ENCODE measurements around the gene RPS6KA5.
"Not testable (repeated sequence)": the region's sequence is repeated elsewhere in the genome, so short reads cannot be mapped to it uniquely, and the experiment has no call there.

Gene RPS6KA5

GRCh38 chr14:90848944-90849731, 211.3 kb downstream of the RPS6KA5 start:
- Histone ChIP-seq H3K4me3 (ENCODE audit: insufficient read depth, low read depth, low read length) (no peak overlapping the region), H3K4me1 (ENCODE audit: control insufficient read depth, insufficient read depth, low read length) (no peaks in the 10 kb centered on the region), H3K36me3 (ENCODE audit: control insufficient read depth, insufficient read depth, low read length) (no peaks in the 10 kb centered on the region), H3K9me3 (ENCODE audit: control insufficient read depth, low read length) (no peaks in the 10 kb centered on the region), H3K27ac (ENCODE audit: insufficient read depth, low read depth, low read length, poor library complexity, severe bottlenecking) (no peak overlapping the region), H3K27me3 (ENCODE audit: control insufficient read depth, insufficient read depth, low read length, poor library complexity, severe bottlenecking) (no peaks in the 10 kb centered on the region)
- 95% methylated on average over 17 of the region's 17 CpGs for WGBS, 2 experiments

- WGBS, 2 experiments, result 90 to 94% methylated on average over 4 of the region's 4 CpGs
- Histone ChIP-seq H3K4me3 (ENCODE audit: insufficient read depth, low read depth, low read length) (no peak overlapping the region), H3K9me3 (ENCODE audit: control insufficient read depth, low read length) (no peaks in the 10 kb centered on the region), H3K36me3 (ENCODE audit: control insufficient read depth, insufficient read depth, low read length) (no peaks in the 10 kb centered on the region), H3K4me1 (ENCODE audit: control insufficient read depth, insufficient read depth, low read length) (no peaks in the 10 kb centered on the region), H3K27me3 (ENCODE audit: control insufficient read depth, insufficient read depth, low read length, poor library complexity, severe bottlenecking) (no peaks in the 10 kb centered on the region), H3K27ac (ENCODE audit: insufficient read depth, low read depth, low read length, poor library complexity, severe bottlenecking) (no peak overlapping the region)
Measured at GRCh38 chr14:90846511-90846910, 213.9 kb downstream of the RPS6KA5 start.

GRCh38 chr14:90844321-90844720, 216.1 kb downstream of the RPS6KA5 start:
- no peaks in the 10 kb centered on the region for H3K27me3 ChIP-seq (ENCODE audit: control insufficient read depth, insufficient read depth, low read length, poor library complexity, severe bottlenecking)
- no peak overlapping the region for H3K27ac ChIP-seq (ENCODE audit: insufficient read depth, low read depth, low read length, poor library complexity, severe bottlenecking)
- no peaks in the 10 kb centered on the region for H3K36me3 ChIP-seq (ENCODE audit: control insufficient read depth, insufficient read depth, low read length)
- H3K9me3 ChIP-seq (ENCODE audit: control insufficient read depth, low read length), result no peaks in the 10 kb centered on the region
- WGBS, 2 experiments, result 70 to 74% methylated on average over 3 of the region's 3 CpGs
- H3K4me3 ChIP-seq (ENCODE audit: insufficient read depth, low read depth, low read length), result no peak overlapping the region
- no peaks in the 10 kb centered on the region for H3K4me1 ChIP-seq (ENCODE audit: control insufficient read depth, insufficient read depth, low read length)

GRCh38 chr14:90842726-90843125, 217.7 kb downstream of the RPS6KA5 start:
- Histone ChIP-seq H3K27ac (ENCODE audit: insufficient read depth, low read depth, low read length, poor library complexity, severe bottlenecking) (no peak overlapping the region), H3K4me3 (ENCODE audit: insufficient read depth, low read depth, low read length) (no peak overlapping the region), H3K9me3 (ENCODE audit: control insufficient read depth, low read length) (no peaks in the 10 kb centered on the region), H3K36me3 (ENCODE audit: control insufficient read depth, insufficient read depth, low read length) (no peaks in the 10 kb centered on the region), H3K27me3 (ENCODE audit: control insufficient read depth, insufficient read depth, low read length, poor library complexity, severe bottlenecking) (no peaks in the 10 kb centered on the region), H3K4me1 (ENCODE audit: control insufficient read depth, insufficient read depth, low read length) (no peaks in the 10 kb centered on the region)
- WGBS, 2 experiments, result 93 to 95% methylated on average over 6 of the region's 6 CpGs

GRCh38 chr14:90840667-90841066, 219.8 kb downstream of the RPS6KA5 start:
- not testable (repeated sequence) for H3K27ac ChIP-seq (ENCODE audit: insufficient read depth, low read depth, low read length, poor library complexity, severe bottlenecking); H3K27me3 ChIP-seq (ENCODE audit: control insufficient read depth, insufficient read depth, low read length, poor library complexity, severe bottlenecking); H3K4me1 ChIP-seq (ENCODE audit: control insufficient read depth, insufficient read depth, low read length); H3K36me3 ChIP-seq (ENCODE audit: control insufficient read depth, insufficient read depth, low read length); H3K9me3 ChIP-seq (ENCODE audit: control insufficient read depth, low read length); H3K4me3 ChIP-seq (ENCODE audit: insufficient read depth, low read depth, low read length)
- 94 to 96% methylated on average over 4 of the region's 4 CpGs for WGBS, 2 experiments

GRCh38 chr14:90839889-90840266, 220.6 kb downstream of the RPS6KA5 start:
- WGBS, 2 experiments, result 88 to 99% methylated on average over 3 of the region's 3 CpGs
- Histone ChIP-seq H3K36me3 (ENCODE audit: control insufficient read depth, insufficient read depth, low read length) (no peaks in the 10 kb centered on the region), H3K9me3 (ENCODE audit: control insufficient read depth, low read length) (no peaks in the 10 kb centered on the region), H3K27me3 (ENCODE audit: control insufficient read depth, insufficient read depth, low read length, poor library complexity, severe bottlenecking) (no peaks in the 10 kb centered on the region), H3K27ac (ENCODE audit: insufficient read depth, low read depth, low read length, poor library complexity, severe bottlenecking) (no peak overlapping the region), H3K4me3 (ENCODE audit: insufficient read depth, low read depth, low read length) (no peak overlapping the region), H3K4me1 (ENCODE audit: control insufficient read depth, insufficient read depth, low read length) (no peaks in the 10 kb centered on the region)

- no peaks in the 10 kb centered on the region for H3K4me1 ChIP-seq (ENCODE audit: control insufficient read depth, insufficient read depth, low read length)
- no peak overlapping the region for H3K4me3 ChIP-seq (ENCODE audit: insufficient read depth, low read depth, low read length)
- no peaks in the 10 kb centered on the region for H3K27me3 ChIP-seq (ENCODE audit: control insufficient read depth, insufficient read depth, low read length, poor library complexity, severe bottlenecking)
- H3K36me3 ChIP-seq (ENCODE audit: control insufficient read depth, insufficient read depth, low read length), result no peaks in the 10 kb centered on the region
- no peaks in the 10 kb centered on the region for H3K9me3 ChIP-seq (ENCODE audit: control insufficient read depth, low read length)
- 90 to 92% methylated on average over 10 of the region's 10 CpGs for WGBS, 2 experiments
- H3K27ac ChIP-seq (ENCODE audit: insufficient read depth, low read depth, low read length, poor library complexity, severe bottlenecking), result no peak overlapping the region
Measured at GRCh38 chr14:90839024-90839888, 221.2 kb downstream of the RPS6KA5 start.

GRCh38 chr14:90838531-90838930, 221.9 kb downstream of the RPS6KA5 start:
- H3K27ac ChIP-seq (ENCODE audit: insufficient read depth, low read depth, low read length, poor library complexity, severe bottlenecking); H3K36me3 ChIP-seq (ENCODE audit: control insufficient read depth, insufficient read depth, low read length); H3K4me3 ChIP-seq (ENCODE audit: insufficient read depth, low read depth, low read length); H3K4me1 ChIP-seq (ENCODE audit: control insufficient read depth, insufficient read depth, low read length); H3K9me3 ChIP-seq (ENCODE audit: control insufficient read depth, low read length); H3K27me3 ChIP-seq (ENCODE audit: control insufficient read depth, insufficient read depth, low read length, poor library complexity, severe bottlenecking): not testable (repeated sequence)
- WGBS, 2 experiments, result 95 to 97% methylated on average over 8 of the region's 8 CpGs

- whole genome bisulfite sequencing, 2 experiments, result 96 to 97% methylated on average over 9 of the region's 9 CpGs
- no peak overlapping the region for H3K27ac ChIP-seq (ENCODE audit: insufficient read depth, low read depth, low read length, poor library complexity, severe bottlenecking)
- H3K4me1 ChIP-seq (ENCODE audit: control insufficient read depth, insufficient read depth, low read length), result no peaks in the 10 kb centered on the region
- H3K36me3 ChIP-seq (ENCODE audit: control insufficient read depth, insufficient read depth, low read length), result no peaks in the 10 kb centered on the region
- H3K4me3 ChIP-seq (ENCODE audit: insufficient read depth, low read depth, low read length), result no peak overlapping the region
- no peaks in the 10 kb centered on the region for H3K27me3 ChIP-seq (ENCODE audit: control insufficient read depth, insufficient read depth, low read length, poor library complexity, severe bottlenecking)
- H3K9me3 ChIP-seq (ENCODE audit: control insufficient read depth, low read length), result no peaks in the 10 kb centered on the region
Measured at GRCh38 chr14:90837355-90837754, 223.1 kb downstream of the RPS6KA5 start.

GRCh38 chr14:90836692-90837063, 223.8 kb downstream of the RPS6KA5 start:
- Histone ChIP-seq H3K4me3 (ENCODE audit: insufficient read depth, low read depth, low read length) (no peak overlapping the region), H3K9me3 (ENCODE audit: control insufficient read depth, low read length) (no peaks in the 10 kb centered on the region), H3K36me3 (ENCODE audit: control insufficient read depth, insufficient read depth, low read length) (no peaks in the 10 kb centered on the region), H3K4me1 (ENCODE audit: control insufficient read depth, insufficient read depth, low read length) (no peaks in the 10 kb centered on the region), H3K27me3 (ENCODE audit: control insufficient read depth, insufficient read depth, low read length, poor library complexity, severe bottlenecking) (no peaks in the 10 kb centered on the region), H3K27ac (ENCODE audit: insufficient read depth, low read depth, low read length, poor library complexity, severe bottlenecking) (no peak overlapping the region)
- 95 to 97% methylated on average over 7 of the region's 7 CpGs for WGBS, 2 experiments
